ENCODE data around the gene RLBP1. TPM values are rescaled to one million over a fixed set of nuclear protein-coding genes. Genes with fewer than 3 reads are reported as not detected.

The RLBP1 gene
- total and polyA plus RNA-seq, 2 of the 13 experiments (the other 11 are each of a cell fraction or from before 2014, with no cell fraction given), result 0.07 TPM; not detected in 1

DNA sequence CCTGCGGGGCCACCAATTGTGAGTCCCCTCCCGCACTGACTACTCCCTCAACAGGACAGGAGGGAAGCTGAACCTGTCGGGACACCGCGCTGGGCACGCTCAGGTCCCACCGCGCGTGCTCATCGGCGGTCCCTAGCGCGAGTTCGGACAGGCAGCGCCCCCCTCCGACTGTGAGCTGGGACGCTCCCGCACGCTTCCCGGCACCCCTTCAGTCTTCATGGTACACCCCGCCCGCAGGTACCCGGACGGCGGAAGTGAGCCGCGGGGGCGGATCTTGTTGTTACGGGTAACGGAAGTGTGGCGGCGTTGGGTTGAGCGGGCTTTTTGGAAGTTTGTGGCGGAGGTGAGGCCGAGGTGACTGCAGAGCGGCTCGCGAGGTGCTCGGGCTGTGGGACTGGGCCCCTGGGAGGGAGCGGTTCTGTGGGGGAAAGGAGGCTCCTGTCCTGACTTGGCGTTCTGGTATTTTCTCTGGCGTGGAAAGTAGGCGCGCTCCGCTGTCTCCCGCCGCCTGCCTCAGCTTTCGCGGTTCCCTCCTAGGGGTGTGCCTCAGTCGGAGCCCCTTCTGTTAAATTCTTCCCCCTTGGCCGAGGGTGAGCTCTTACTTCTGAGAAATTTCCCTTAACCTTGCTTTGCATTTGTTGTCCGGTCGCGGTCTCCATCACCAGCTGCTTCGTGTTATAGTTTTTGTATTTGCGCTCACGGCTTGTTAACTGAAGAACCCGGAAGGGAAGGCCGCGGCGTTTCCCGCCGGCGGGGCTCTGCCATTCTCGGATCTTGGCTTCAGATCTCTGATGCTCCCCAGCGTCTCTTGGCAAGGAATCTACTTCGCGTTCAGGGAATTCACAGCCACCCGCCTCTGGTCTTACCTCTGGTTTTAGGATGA, 22.6 kb upstream of the RLBP1 start, which contains the start of gene FANCI (continued):
- peak; percentile 89; the same call in 1 of the 2 replicates for TF ChIP-seq REPIN1 (CRISPR knock-in tag; IDR thresholded peaks at IDR 0.05; ENCODE audit: borderline replicate concordance, low read depth)
- TF ChIP-seq SMAD9 (CRISPR knock-in tag; IDR thresholded peaks at IDR 0.05), result no peak
- 0 out of 2 replicates have a peak, but pooled peaks have one; percentile 47 for TF ChIP-seq ZNF710 (CRISPR knock-in tag; IDR thresholded peaks at IDR 0.05; ENCODE audit: borderline replicate concordance)
- no peak for TF ChIP-seq CBX2 (IDR thresholded peaks at IDR 0.05; ENCODE audit: low read depth, low read length)
- no peak for TF ChIP-seq CBX2 (CRISPR knock-in tag; IDR thresholded peaks at IDR 0.05; ENCODE audit: low read depth)
- TF ChIP-seq, protein P1, sequence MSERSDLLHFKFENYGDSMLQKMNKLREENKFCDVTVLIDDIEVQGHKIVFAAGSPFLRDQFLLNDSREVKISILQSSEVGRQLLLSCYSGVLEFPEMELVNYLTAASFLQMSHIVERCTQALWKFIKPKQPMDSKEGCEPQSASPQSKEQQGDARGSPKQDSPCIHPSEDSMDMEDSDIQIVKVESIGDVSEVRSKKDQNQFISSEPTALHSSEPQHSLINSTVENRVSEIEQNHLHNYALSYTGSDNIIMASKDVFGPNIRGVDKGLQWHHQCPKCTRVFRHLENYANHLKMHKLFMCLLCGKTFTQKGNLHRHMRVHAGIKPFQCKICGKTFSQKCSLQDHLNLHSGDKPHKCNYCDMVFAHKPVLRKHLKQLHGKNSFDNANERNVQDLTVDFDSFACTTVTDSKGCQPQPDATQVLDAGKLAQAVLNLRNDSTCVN (CRISPR knock-in tag; IDR thresholded peaks at IDR 0.05; ENCODE audit: borderline replicate concordance), result no peak; the same call in 1 of the 2 replicates
- TF ChIP-seq GLI4 (CRISPR knock-in tag; IDR thresholded peaks at IDR 0.05; ENCODE audit: borderline replicate concordance), result no peak
- TF ChIP-seq MLLT10 (CRISPR knock-in tag; IDR thresholded peaks at IDR 0.05), result no peak
- 0 out of 2 replicates have a peak, but pooled peaks have one; percentile 41 for TF ChIP-seq ZXDC (CRISPR knock-in tag; IDR thresholded peaks at IDR 0.05)
- TF ChIP-seq, protein P2, sequence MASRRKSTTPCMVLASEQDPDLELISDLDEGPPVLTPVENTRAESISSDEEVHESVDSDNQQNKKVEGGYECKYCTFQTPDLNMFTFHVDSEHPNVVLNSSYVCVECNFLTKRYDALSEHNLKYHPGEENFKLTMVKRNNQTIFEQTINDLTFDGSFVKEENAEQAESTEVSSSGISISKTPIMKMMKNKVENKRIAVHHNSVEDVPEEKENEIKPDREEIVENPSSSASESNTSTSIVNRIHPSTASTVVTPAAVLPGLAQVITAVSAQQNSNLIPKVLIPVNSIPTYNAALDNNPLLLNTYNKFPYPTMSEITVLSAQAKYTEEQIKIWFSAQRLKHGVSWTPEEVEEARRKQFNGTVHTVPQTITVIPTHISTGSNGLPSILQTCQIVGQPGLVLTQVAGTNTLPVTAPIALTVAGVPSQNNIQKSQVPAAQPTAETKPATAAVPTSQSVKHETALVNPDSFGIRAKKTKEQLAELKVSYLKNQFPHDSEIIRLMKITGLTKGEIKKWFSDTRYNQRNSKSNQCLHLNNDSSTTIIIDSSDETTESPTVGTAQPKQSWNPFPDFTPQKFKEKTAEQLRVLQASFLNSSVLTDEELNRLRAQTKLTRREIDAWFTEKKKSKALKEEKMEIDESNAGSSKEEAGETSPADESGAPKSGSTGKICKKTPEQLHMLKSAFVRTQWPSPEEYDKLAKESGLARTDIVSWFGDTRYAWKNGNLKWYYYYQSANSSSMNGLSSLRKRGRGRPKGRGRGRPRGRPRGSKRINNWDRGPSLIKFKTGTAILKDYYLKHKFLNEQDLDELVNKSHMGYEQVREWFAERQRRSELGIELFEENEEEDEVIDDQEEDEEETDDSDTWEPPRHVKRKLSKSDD (CRISPR knock-in tag; IDR thresholded peaks at IDR 0.05; ENCODE audit: low read depth), result no peak
- no peak; the same call in 1 of the 2 replicates for TF ChIP-seq TSC22D2 (CRISPR knock-in tag; IDR thresholded peaks at IDR 0.05; ENCODE audit: borderline replicate concordance)
- TF ChIP-seq CENPT (CRISPR knock-in tag; IDR thresholded peaks at IDR 0.05; ENCODE audit: low read depth), result no peak
- no peak for TF ChIP-seq ZNF263 (CRISPR knock-in tag; IDR thresholded peaks at IDR 0.05)
- TF ChIP-seq ZNF564 (CRISPR knock-in tag; IDR thresholded peaks at IDR 0.05), result 0 out of 2 replicates have a peak, but pooled peaks have one; percentile 67
- no peak for TF ChIP-seq RCOR2 (CRISPR knock-in tag; IDR thresholded peaks at IDR 0.05)
- TF ChIP-seq ZFP90 (CRISPR knock-in tag; IDR thresholded peaks at IDR 0.05; ENCODE audit: borderline replicate concordance), result peak; percentile 26; the same call in 1 of the 2 replicates
- no peak for TF ChIP-seq AGO1 (IDR thresholded peaks at IDR 0.05; ENCODE audit: low read depth, low read length, poor library complexity, severe bottlenecking)

All from HepG2 (cell line).